GM21526 (cell line): Measurements from ENCODE around the gene WNT5A.

Experiments
- ATAC-seq: cut with Tn5 transposase; IDR thresholded peaks from one replicate; pipeline ENCODE4 v1.9.1; 2021; ENCODE audit warnings: moderate library complexity; ENCODE audit not compliant: unreplicated experiment, low FRiP score

The WNT5A gene

GRCh38 chr3:55486857-55487380 lies at the start of gene WNT5A:
TSS of gene WNT5A (minus strand) at chr3:55487306. CDS start at chr3:55486985, 321 bp downstream.
- ATAC-seq: no peak

GRCh38 chr3:55534876-55535275 lies 47.8 kb upstream of the WNT5A start:
- ATAC-seq: no peak

- ATAC-seq: no peak
Observed at GRCh38 chr3:55532806-55533205, 45.7 kb upstream of the WNT5A start.

- ATAC-seq: no peak
Observed at GRCh38 chr3:55531321-55531720, 44.2 kb upstream of the WNT5A start.

GRCh38 chr3:55527361-55527760 lies 40.3 kb upstream of the WNT5A start:
- no peak for ATAC-seq

GRCh38 chr3:55526332-55527030 lies 39.4 kb upstream of the WNT5A start:
- no peak for ATAC-seq

- no peak for ATAC-seq
Observed at GRCh38 chr3:55525436-55525835, 38.3 kb upstream of the WNT5A start.

GRCh38 chr3:55524565-55525244 lies 37.6 kb upstream of the WNT5A start:
- ATAC-seq: no peak

- ATAC-seq: no peak
Observed at GRCh38 chr3:55523471-55523870, 36.4 kb upstream of the WNT5A start.

- no peak for ATAC-seq
Observed at GRCh38 chr3:55521738-55522421, 34.8 kb upstream of the WNT5A start.

GRCh38 chr3:55521064-55521737 lies 34.1 kb upstream of the WNT5A start:
- no peak for ATAC-seq

- no peak for ATAC-seq
Observed at GRCh38 chr3:55519019-55519418, 31.9 kb upstream of the WNT5A start.

GRCh38 chr3:55518451-55518850 lies 31.3 kb upstream of the WNT5A start:
- ATAC-seq: no peak

- no peak for ATAC-seq
Observed at GRCh38 chr3:55516392-55517030, 29.4 kb upstream of the WNT5A start.

- no peak for ATAC-seq
Observed at GRCh38 chr3:55515550-55516246, 28.6 kb upstream of the WNT5A start.

- ATAC-seq: no peak
Observed at GRCh38 chr3:55514962-55515361, 27.9 kb upstream of the WNT5A start.

- ATAC-seq: no peak
Observed at GRCh38 chr3:55512571-55513343, 25.7 kb upstream of the WNT5A start.

- ATAC-seq: no peak
Observed at GRCh38 chr3:55511895-55512570, 24.9 kb upstream of the WNT5A start.
